A673 (cell line): ENCODE measurements around the gene EBF4.

ENCODE experiments used
- EZH2 ChIP-seq: fragments of 200-600 bp; sonication (generic); IDR thresholded peaks from 2 replicates; pipeline ENCODE4 v1.6.1; 2017; ENCODE audit warnings: borderline replicate concordance, low read depth, mild to moderate bottlenecking, mixed read lengths, antibody characterized with exemption, low read length; ENCODE audit not compliant: poor library complexity, severe bottlenecking
- TF ChIP-seq, protein P1 (sequence below): fragments of 300-800, 200-600 bp; sonication (generic); conservative IDR thresholded peaks from 2 replicates; pipeline ENCODE4 v1.5.1; 2017; ENCODE audit warnings: low read depth, mild to moderate bottlenecking, antibody characterized with exemption, low read length, moderate library complexity, mixed read lengths

DNA sequence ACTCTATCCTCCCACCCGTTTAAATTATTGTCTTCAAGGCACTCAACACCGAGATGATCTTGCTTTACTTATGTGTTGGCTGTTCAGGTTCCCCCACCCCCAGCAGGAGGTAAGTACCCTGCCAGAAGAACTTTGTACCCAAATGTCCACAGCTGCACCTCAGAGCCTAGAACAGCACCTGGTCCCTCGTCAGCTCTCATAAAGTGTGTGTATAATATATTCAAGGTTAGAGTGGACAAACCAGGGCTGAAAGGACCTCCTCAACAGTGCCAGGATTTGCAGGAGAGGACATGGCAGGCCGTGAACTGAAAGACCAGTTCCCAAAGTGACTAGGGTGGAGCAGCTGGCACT is 113.7 kb downstream of the EBF4 start:
- TF ChIP-seq, protein P1, sequence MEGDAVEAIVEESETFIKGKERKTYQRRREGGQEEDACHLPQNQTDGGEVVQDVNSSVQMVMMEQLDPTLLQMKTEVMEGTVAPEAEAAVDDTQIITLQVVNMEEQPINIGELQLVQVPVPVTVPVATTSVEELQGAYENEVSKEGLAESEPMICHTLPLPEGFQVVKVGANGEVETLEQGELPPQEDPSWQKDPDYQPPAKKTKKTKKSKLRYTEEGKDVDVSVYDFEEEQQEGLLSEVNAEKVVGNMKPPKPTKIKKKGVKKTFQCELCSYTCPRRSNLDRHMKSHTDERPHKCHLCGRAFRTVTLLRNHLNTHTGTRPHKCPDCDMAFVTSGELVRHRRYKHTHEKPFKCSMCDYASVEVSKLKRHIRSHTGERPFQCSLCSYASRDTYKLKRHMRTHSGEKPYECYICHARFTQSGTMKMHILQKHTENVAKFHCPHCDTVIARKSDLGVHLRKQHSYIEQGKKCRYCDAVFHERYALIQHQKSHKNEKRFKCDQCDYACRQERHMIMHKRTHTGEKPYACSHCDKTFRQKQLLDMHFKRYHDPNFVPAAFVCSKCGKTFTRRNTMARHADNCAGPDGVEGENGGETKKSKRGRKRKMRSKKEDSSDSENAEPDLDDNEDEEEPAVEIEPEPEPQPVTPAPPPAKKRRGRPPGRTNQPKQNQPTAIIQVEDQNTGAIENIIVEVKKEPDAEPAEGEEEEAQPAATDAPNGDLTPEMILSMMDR: no peak
- no peak for TF ChIP-seq EZH2
